ENCODE results near the gene MAPRE3.

The MAPRE3 gene

DNA sequence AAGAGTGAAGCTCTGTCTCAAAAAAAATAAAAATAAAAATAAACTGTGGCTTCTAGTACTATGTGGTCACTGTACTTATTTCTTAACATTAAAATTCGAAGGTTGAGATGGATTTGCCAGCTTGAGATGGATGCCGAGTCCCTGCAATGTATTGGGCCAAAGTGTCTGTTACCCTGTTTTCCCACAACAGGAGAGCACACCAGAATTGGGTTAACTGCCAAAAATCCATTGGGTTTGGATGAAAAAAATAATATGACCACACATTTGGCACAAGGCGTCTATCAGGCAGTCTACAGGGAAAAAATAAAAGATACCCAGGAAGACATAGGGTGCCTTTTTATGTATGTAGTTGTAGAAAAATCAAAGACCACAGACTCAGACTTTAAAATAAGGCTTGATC lies 19.2 kb upstream of the MAPRE3 start:
- Histone ChIP-seq H2AK5ac (ENCODE audit: low read length, severe bottlenecking) (no peak overlapping the region), H2BK120ac (ENCODE audit: low read depth, low read length) (no peak overlapping the region), H4K91ac (ENCODE audit: low read length) (no peak overlapping the region), H3K27ac (ENCODE audit: low read length, poor library complexity, severe bottlenecking) (no peak overlapping the region), H3K4me2 (ENCODE audit: low read length, poor library complexity, severe bottlenecking) (no peak overlapping the region), H3K9me3 (ENCODE audit: control insufficient read depth, low read length) (no peaks in the 10 kb centered on the region), H3K23ac (ENCODE audit: low read length in 2 of 2) (no peak overlapping the region), H2BK5ac (ENCODE audit: low read depth, low read length, poor library complexity, severe bottlenecking) (no peak overlapping the region), H2BK12ac (ENCODE audit: low read length in 2 of 2) (no peak overlapping the region), H3K4me3 (ENCODE audit: insufficient read depth in 1 of 2, low read depth in 1 of 2, low read length in 2 of 2) (no peak overlapping the region), H2AFZ (ENCODE audit: low read depth, low read length) (no peak overlapping the region), H4K8ac (ENCODE audit: low read length) (no peak overlapping the region), H3K18ac (ENCODE audit: low read depth in 1 of 2, low read length in 2 of 2) (no peak overlapping the region), H3K4ac (ENCODE audit: low read depth in 1 of 2, low read length in 2 of 2) (no peak overlapping the region), H3K4me1 (ENCODE audit: control insufficient read depth, insufficient read depth, low read depth, low read length) (peaks cover 3% of the 10 kb centered on the region), H3K27me3 (ENCODE audit: control insufficient read depth in 1 of 2, insufficient read depth in 1 of 2, low read length in 2 of 2) (peaks cover 60 to 89% of the 10 kb centered on the region in 2 experiments), H3K79me1 (replicated peaks; ENCODE audit: low read length, poor library complexity, severe bottlenecking) (no peaks in the 10 kb centered on the region), H2BK15ac (ENCODE audit: low read depth, poor library complexity, severe bottlenecking) (no peak overlapping the region), H3K14ac (ENCODE audit: low read length in 2 of 2) (no peak overlapping the region), H3K9ac (ENCODE audit: low read length) (no peak overlapping the region), H3K36me3 (ENCODE audit: control insufficient read depth in 1 of 2, insufficient read depth in 2 of 2, low read depth in 1 of 2, low read length in 2 of 2) (no peaks in the 10 kb centered on the region)
- DNase-seq = no peak
- WGBS = 92% methylated on average over 2 of the region's 3 CpGs

DNA sequence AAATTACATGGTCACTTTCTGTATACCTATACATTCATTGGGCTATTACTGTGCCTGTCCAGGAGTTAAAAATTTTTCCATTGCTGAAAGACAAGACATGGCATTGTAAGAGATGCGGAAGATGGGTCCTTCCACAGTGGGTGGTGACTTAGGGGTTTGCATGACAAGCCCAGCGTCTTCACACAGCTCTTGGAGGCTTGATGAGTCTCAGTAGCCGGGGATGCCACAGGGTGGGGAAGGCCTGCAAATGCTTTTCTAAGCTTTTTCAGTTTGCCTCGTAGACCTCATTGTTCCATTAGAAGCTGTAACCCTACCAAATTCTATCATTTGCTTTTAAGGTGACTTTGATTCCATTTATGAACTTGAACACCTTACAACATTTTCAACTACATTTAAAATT lies 18.1 kb upstream of the MAPRE3 start:
- H4K91ac ChIP-seq (ENCODE audit: low read length) = no peak overlapping the region
- H3K36me3 ChIP-seq (ENCODE audit: control insufficient read depth in 1 of 2, insufficient read depth in 2 of 2, low read depth in 1 of 2, low read length in 2 of 2) = no peaks in the 10 kb centered on the region
- H4K8ac ChIP-seq (ENCODE audit: low read length) = no peak overlapping the region
- no peak overlapping the region for H3K4me2 ChIP-seq (ENCODE audit: low read length, poor library complexity, severe bottlenecking)
- no peak overlapping the region for H2AK5ac ChIP-seq (ENCODE audit: low read length, severe bottlenecking)
- H3K14ac ChIP-seq (ENCODE audit: low read length in 2 of 2) = no peak overlapping the region
- H3K18ac ChIP-seq (ENCODE audit: low read depth in 1 of 2, low read length in 2 of 2) = no peak overlapping the region
- H2BK15ac ChIP-seq (ENCODE audit: low read depth, poor library complexity, severe bottlenecking) = no peak overlapping the region
- H3K4me1 ChIP-seq (ENCODE audit: control insufficient read depth, insufficient read depth, low read depth, low read length) = peaks cover 3% of the 10 kb centered on the region
- WGBS = 58% methylated on average over 4 of the region's 4 CpGs
- DNase-seq = no peak
- no peak overlapping the region for H3K4ac ChIP-seq (ENCODE audit: low read depth in 1 of 2, low read length in 2 of 2)
- no peak overlapping the region for H3K9ac ChIP-seq (ENCODE audit: low read length)
- peaks cover 57 to 88% of the 10 kb centered on the region in 2 experiments for H3K27me3 ChIP-seq (ENCODE audit: control insufficient read depth in 1 of 2, insufficient read depth in 1 of 2, low read length in 2 of 2)
- H2BK5ac ChIP-seq (ENCODE audit: low read depth, low read length, poor library complexity, severe bottlenecking) = no peak overlapping the region
- no peak overlapping the region for H2BK120ac ChIP-seq (ENCODE audit: low read depth, low read length)
- no peaks in the 10 kb centered on the region for H3K9me3 ChIP-seq (ENCODE audit: control insufficient read depth, low read length)
- H3K4me3 ChIP-seq (ENCODE audit: insufficient read depth in 1 of 2, low read depth in 1 of 2, low read length in 2 of 2) = no peak overlapping the region
- H3K79me1 ChIP-seq (replicated peaks; ENCODE audit: low read length, poor library complexity, severe bottlenecking) = no peaks in the 10 kb centered on the region
- no peak overlapping the region for H2BK12ac ChIP-seq (ENCODE audit: low read length in 2 of 2)
- no peak overlapping the region for H3K23ac ChIP-seq (ENCODE audit: low read length in 2 of 2)
- no peak overlapping the region for H3K27ac ChIP-seq (ENCODE audit: low read length, poor library complexity, severe bottlenecking)
- H2AFZ ChIP-seq (ENCODE audit: low read depth, low read length) = no peak overlapping the region

GRCh38 chr2:26954135-26954534 lies 16.3 kb upstream of the MAPRE3 start:
- no peak overlapping the region for H3K23ac ChIP-seq (ENCODE audit: low read length in 2 of 2)

GRCh38 chr2:26957041-26957440 lies 13.4 kb upstream of the MAPRE3 start:
- Histone ChIP-seq H3K4me1 (ENCODE audit: control insufficient read depth, insufficient read depth, low read depth, low read length) (peaks cover 11% of the 10 kb centered on the region), H3K27ac (ENCODE audit: low read length, poor library complexity, severe bottlenecking) (no peak overlapping the region), H3K36me3 (ENCODE audit: control insufficient read depth in 1 of 2, insufficient read depth in 2 of 2, low read depth in 1 of 2, low read length in 2 of 2) (no peaks in the 10 kb centered on the region), H3K23ac (ENCODE audit: low read length in 2 of 2) (no peak overlapping the region), H3K4me3 (ENCODE audit: insufficient read depth in 1 of 2, low read depth in 1 of 2, low read length in 2 of 2) (no peak overlapping the region), H3K18ac (ENCODE audit: low read depth in 1 of 2, low read length in 2 of 2) (no peak overlapping the region), H3K14ac (ENCODE audit: low read length in 2 of 2) (no peak overlapping the region), H3K9ac (ENCODE audit: low read length) (no peak overlapping the region), H2BK5ac (ENCODE audit: low read depth, low read length, poor library complexity, severe bottlenecking) (no peak overlapping the region), H3K79me1 (replicated peaks; ENCODE audit: low read length, poor library complexity, severe bottlenecking) (no peaks in the 10 kb centered on the region), H4K91ac (ENCODE audit: low read length) (no peak overlapping the region), H2AFZ (ENCODE audit: low read depth, low read length) (no peak overlapping the region), H2BK120ac (ENCODE audit: low read depth, low read length) (no peak overlapping the region), H3K9me3 (ENCODE audit: control insufficient read depth, low read length) (no peaks in the 10 kb centered on the region), H2BK15ac (ENCODE audit: low read depth, poor library complexity, severe bottlenecking) (no peak overlapping the region), H3K27me3 (ENCODE audit: control insufficient read depth in 1 of 2, insufficient read depth in 1 of 2, low read length in 2 of 2) (peaks cover 56 to 90% of the 10 kb centered on the region in 2 experiments), H3K4ac (ENCODE audit: low read depth in 1 of 2, low read length in 2 of 2) (no peak overlapping the region), H4K8ac (ENCODE audit: low read length) (no peak overlapping the region), H2BK12ac (ENCODE audit: low read length in 2 of 2) (no peak overlapping the region), H3K4me2 (ENCODE audit: low read length, poor library complexity, severe bottlenecking) (no peak overlapping the region), H2AK5ac (ENCODE audit: low read length, severe bottlenecking) (no peak overlapping the region)
- WGBS = 33% methylated on average over 1 of the region's 3 CpGs
- DNase-seq = no peak

More at GRCh38 chr2:26954135-26954534, 16.3 kb upstream of the MAPRE3 start:
- DNase-seq = no peak
- Histone ChIP-seq H3K4me1 (ENCODE audit: control insufficient read depth, insufficient read depth, low read depth, low read length) (peaks cover 5% of the 10 kb centered on the region), H4K91ac (ENCODE audit: low read length) (no peak overlapping the region), H3K14ac (ENCODE audit: low read length in 2 of 2) (no peak overlapping the region), H4K8ac (ENCODE audit: low read length) (no peak overlapping the region), H3K4me3 (ENCODE audit: insufficient read depth in 1 of 2, low read depth in 1 of 2, low read length in 2 of 2) (no peak overlapping the region), H2BK120ac (ENCODE audit: low read depth, low read length) (no peak overlapping the region), H3K27ac (ENCODE audit: low read length, poor library complexity, severe bottlenecking) (no peak overlapping the region), H3K79me1 (replicated peaks; ENCODE audit: low read length, poor library complexity, severe bottlenecking) (no peaks in the 10 kb centered on the region), H2BK15ac (ENCODE audit: low read depth, poor library complexity, severe bottlenecking) (no peak overlapping the region), H3K4me2 (ENCODE audit: low read length, poor library complexity, severe bottlenecking) (no peak overlapping the region), H2AFZ (ENCODE audit: low read depth, low read length) (no peak overlapping the region), H2AK5ac (ENCODE audit: low read length, severe bottlenecking) (no peak overlapping the region), H3K9me3 (ENCODE audit: control insufficient read depth, low read length) (no peaks in the 10 kb centered on the region), H2BK12ac (ENCODE audit: low read length in 2 of 2) (no peak overlapping the region), H3K27me3 (ENCODE audit: control insufficient read depth in 1 of 2, insufficient read depth in 1 of 2, low read length in 2 of 2) (peaks cover 54 to 90% of the 10 kb centered on the region in 2 experiments), H3K9ac (ENCODE audit: low read length) (no peak overlapping the region), H3K4ac (ENCODE audit: low read depth in 1 of 2, low read length in 2 of 2) (no peak overlapping the region), H3K36me3 (ENCODE audit: control insufficient read depth in 1 of 2, insufficient read depth in 2 of 2, low read depth in 1 of 2, low read length in 2 of 2) (no peaks in the 10 kb centered on the region), H2BK5ac (ENCODE audit: low read depth, low read length, poor library complexity, severe bottlenecking) (no peak overlapping the region), H3K18ac (ENCODE audit: low read depth in 1 of 2, low read length in 2 of 2) (no peak overlapping the region)
- 100% methylated on average over 2 of the region's 4 CpGs for WGBS

Measured in mesenchymal stem cell (in vitro differentiated cells and primary cell).